ENCODE results near the gene TUBA8. TPM values are rescaled to one million over a fixed set of nuclear protein-coding genes. Genes with fewer than 3 reads are reported as not detected.

The TUBA8 gene
- total and polyA plus RNA-seq, 2 donors (not counting 3 experiments of a cell fraction or from before 2014, with no cell fraction given) = 6.9 to 8.9 TPM

- FAIRE-seq = no peak
Observed at GRCh38 chr22:18119409-18120110, 9.0 kb downstream of the TUBA8 start.

More at GRCh38 chr22:18119409-18120110, 9.0 kb downstream of the TUBA8 start:
- Histone ChIP-seq H3K4me3 (replicated peaks in 1 of 3; ENCODE audit: insufficient read depth in 1 of 3, low read depth in 1 of 3, low read length in 3 of 3) (no peak overlapping the region), H3K9me1 (replicated peaks; ENCODE audit: control insufficient read depth, extremely low read depth, insufficient read depth, low read length) (no peaks in the 10 kb centered on the region), H3K36me3 (ENCODE audit: control insufficient read depth in 2 of 2, extremely low read depth in 1 of 2, insufficient read depth in 2 of 2, low read length in 2 of 2) (no peaks in the 10 kb centered on the region), H3K9ac (replicated peaks; ENCODE audit: extremely low read depth, insufficient read depth, low read length) (no peak overlapping the region), H3K9me3 (replicated peaks; ENCODE audit: control insufficient read depth, insufficient read depth, low read length) (no peaks in the 10 kb centered on the region), H3K27me3 (ENCODE audit: control insufficient read depth in 2 of 2, insufficient read depth in 2 of 2, low read length in 2 of 2) (no peaks in the 10 kb centered on the region), H2AFZ (ENCODE audit: low read depth, low read length) (no peak overlapping the region), H4K20me1 (replicated peaks; ENCODE audit: control insufficient read depth, extremely low read depth, insufficient read depth, low read length) (no peaks in the 10 kb centered on the region), H3K4me1 (ENCODE audit: control insufficient read depth, extremely low read depth, insufficient read depth, low read length) (peaks cover 3% of the 10 kb centered on the region), H3K27ac (ENCODE audit: insufficient read depth, low read depth, low read length) (no peak overlapping the region), H3K79me2 (ENCODE audit: control insufficient read depth, insufficient read depth, low read length) (no peaks in the 10 kb centered on the region), H3K4me2 (ENCODE audit: insufficient read depth, low read length) (no peak overlapping the region)
- no peak for TF ChIP-seq FOS (IDR thresholded peaks at IDR 0.05; ENCODE audit: borderline replicate concordance, insufficient read depth, low read length)
- TF ChIP-seq GATA2 (IDR thresholded peaks at IDR 0.05; ENCODE audit: insufficient read depth, insufficient read length, low read depth, low read length) = no peak
- TF ChIP-seq POLR2A (IDR thresholded peaks at IDR 0.05; ENCODE audit: low read depth, low read length) = no peak
- no peak for TF ChIP-seq EZH2 (IDR thresholded peaks at IDR 0.05; ENCODE audit: borderline replicate concordance, low read depth, low read length, severe bottlenecking)
- no peak for TF ChIP-seq MAX (IDR thresholded peaks at IDR 0.05; ENCODE audit: insufficient read depth, insufficient read length)
- no peak for TF ChIP-seq POLR2AphosphoS5 (IDR thresholded peaks at IDR 0.05; ENCODE audit: insufficient read depth, low read depth, low read length)
- no peak for TF ChIP-seq MYC (IDR thresholded peaks at IDR 0.05; ENCODE audit: low read depth, low read length)
- no peak for TF ChIP-seq JUN (IDR thresholded peaks at IDR 0.05; ENCODE audit: borderline replicate concordance, insufficient read depth, insufficient read length, low read depth)
- TF ChIP-seq CTCF (IDR thresholded peaks at IDR 0.05; ENCODE audit: extremely low read depth in 1 of 2, insufficient read depth in 1 of 2, low read depth in 1 of 2, low read length in 2 of 2) = no peak
- ChIA-PET POLR2A (no interaction called here), CTCF (interaction anchor here (1.5 kb wide), 1 partner anchor 11 kb away, joined by 3 read pairs; no protein-coding TSS in a partner anchor)
- DNase-seq (ENCODE audit: low read depth, low spot score) = no peak
- intact Hi-C loops (cut with micrococcal nuclease) (no loop called here), dilution Hi-C loops (cut with MboI; ENCODE audit: extremely low pct_ligation_motif_present, low sequenced_read_pairs) (no loop called here)
- BruUV-seq (replicated peaks) = no TSS peak
